HEK293 (cell line): Measurements from ENCODE around the gene ZNF579.

ENCODE experiments used
- MEIS1 ChIP-seq: sonication (generic); formaldehyde crosslinking; IDR thresholded peaks from 2 replicates; pipeline ENCODE4 v1.8.1; 2022; ENCODE audit warnings: missing genetic modification reagents, mild to moderate bottlenecking, borderline replicate concordance
- MYNN ChIP-seq: fragments of 450-650 bp; formaldehyde crosslinking; IDR thresholded peaks from 2 replicates; pipeline ENCODE4 v1.5.1; 2016; ENCODE audit warnings: missing biosample characterization, missing genetic modification characterization, borderline replicate concordance
- MZF1 ChIP-seq: fragments of 450-650 bp; formaldehyde crosslinking; IDR thresholded peaks from 2 replicates; pipeline ENCODE4 v1.5.1; 2017; ENCODE audit warnings: missing biosample characterization, missing genetic modification characterization, borderline replicate concordance
- OVOL3 ChIP-seq: fragments of 450-650 bp; formaldehyde crosslinking; IDR thresholded peaks from 2 replicates; pipeline ENCODE4 v1.5.1; 2016; ENCODE audit warnings: missing biosample characterization, missing genetic modification characterization
- TCF7L2 ChIP-seq: IDR thresholded peaks from 2 replicates; pipeline ENCODE4 v1.6.1; 2011; ENCODE audit warnings: low read depth, mild to moderate bottlenecking, inconsistent platforms, low read length, moderate library complexity, borderline replicate concordance
- ZNF157 ChIP-seq: fragments of 450-650 bp; formaldehyde crosslinking; IDR thresholded peaks from 2 replicates; pipeline ENCODE4 v1.5.1; 2016; ENCODE audit warnings: missing biosample characterization, missing genetic modification characterization
- ZNF23 ChIP-seq: fragments of 450-650 bp; formaldehyde crosslinking; IDR thresholded peaks from 2 replicates; pipeline ENCODE4 v1.5.1; 2016; ENCODE audit warnings: missing biosample characterization, missing genetic modification characterization, borderline replicate concordance
- ZNF292 ChIP-seq: fragments of 450-650 bp; formaldehyde crosslinking; IDR thresholded peaks from 2 replicates; pipeline ENCODE4 v1.5.1; 2016; ENCODE audit warnings: low read depth, missing biosample characterization, missing genetic modification characterization, borderline replicate concordance
- ZNF747 ChIP-seq: fragments of 450-650 bp; formaldehyde crosslinking; IDR thresholded peaks from 2 replicates; pipeline ENCODE4 v1.5.1; 2016; ENCODE audit warnings: missing biosample characterization, missing genetic modification characterization
- ZNF792 ChIP-seq: fragments of 450-650 bp; formaldehyde crosslinking; IDR thresholded peaks from 2 replicates; pipeline ENCODE4 v1.5.1; 2016; ENCODE audit warnings: missing biosample characterization, missing genetic modification characterization
- TF ChIP-seq, protein P1 (sequence below): fragments of 450-650 bp; formaldehyde crosslinking; IDR thresholded peaks from 2 replicates; pipeline ENCODE4 v1.5.1; 2016; ENCODE audit warnings: missing biosample characterization, missing genetic modification characterization
- TF ChIP-seq, protein P2 (sequence below): fragments of 450-650 bp; formaldehyde crosslinking; conservative IDR thresholded peaks from 2 replicates; pipeline ENCODE4 v1.5.1; 2016; ENCODE audit warnings: low read depth, missing biosample characterization, missing genetic modification characterization
- TF ChIP-seq, protein P3 (sequence below): fragments of 450-650 bp; formaldehyde crosslinking; IDR thresholded peaks from 2 replicates; pipeline ENCODE4 v1.5.1; 2016; ENCODE audit warnings: missing biosample characterization, missing genetic modification characterization

DNA sequence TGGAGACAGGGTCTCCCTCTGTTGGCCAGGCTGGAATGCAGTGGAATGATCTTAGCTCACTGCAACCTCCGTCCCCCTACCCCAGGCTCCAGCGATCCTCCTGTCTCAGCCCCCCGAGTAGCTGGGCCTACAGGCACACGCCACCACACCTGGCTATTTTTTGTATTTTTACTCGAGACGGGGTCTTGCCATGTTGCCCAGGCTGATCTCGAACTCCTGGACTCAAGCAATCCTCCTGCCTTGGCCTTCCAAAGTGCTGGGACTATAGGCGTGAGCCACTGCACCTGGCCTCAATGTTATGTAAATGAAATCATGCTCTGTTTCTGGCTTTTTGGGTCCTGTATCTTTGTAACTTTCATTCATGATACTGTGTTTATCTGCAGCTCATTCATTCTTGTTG lies 8.1 kb upstream of the ZNF579 start:
- TF ChIP-seq OVOL3 (tag by site-specific recombination) (no peak), ZNF23 (tag by site-specific recombination) (no peak), MEIS1 (CRISPR knock-in tag) (no peak), MYNN (tag by site-specific recombination) (no peak), ZNF792 (tag by site-specific recombination) (no peak), MZF1 (tag by site-specific recombination) (no peak), ZNF747 (tag by site-specific recombination) (no peak), ZNF292 (no peak), ZNF157 (tag by site-specific recombination) (no peak), TCF7L2 (no peak)
- TF ChIP-seq, protein P1, sequence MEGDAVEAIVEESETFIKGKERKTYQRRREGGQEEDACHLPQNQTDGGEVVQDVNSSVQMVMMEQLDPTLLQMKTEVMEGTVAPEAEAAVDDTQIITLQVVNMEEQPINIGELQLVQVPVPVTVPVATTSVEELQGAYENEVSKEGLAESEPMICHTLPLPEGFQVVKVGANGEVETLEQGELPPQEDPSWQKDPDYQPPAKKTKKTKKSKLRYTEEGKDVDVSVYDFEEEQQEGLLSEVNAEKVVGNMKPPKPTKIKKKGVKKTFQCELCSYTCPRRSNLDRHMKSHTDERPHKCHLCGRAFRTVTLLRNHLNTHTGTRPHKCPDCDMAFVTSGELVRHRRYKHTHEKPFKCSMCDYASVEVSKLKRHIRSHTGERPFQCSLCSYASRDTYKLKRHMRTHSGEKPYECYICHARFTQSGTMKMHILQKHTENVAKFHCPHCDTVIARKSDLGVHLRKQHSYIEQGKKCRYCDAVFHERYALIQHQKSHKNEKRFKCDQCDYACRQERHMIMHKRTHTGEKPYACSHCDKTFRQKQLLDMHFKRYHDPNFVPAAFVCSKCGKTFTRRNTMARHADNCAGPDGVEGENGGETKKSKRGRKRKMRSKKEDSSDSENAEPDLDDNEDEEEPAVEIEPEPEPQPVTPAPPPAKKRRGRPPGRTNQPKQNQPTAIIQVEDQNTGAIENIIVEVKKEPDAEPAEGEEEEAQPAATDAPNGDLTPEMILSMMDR (tag by site-specific recombination): no peak
- TF ChIP-seq, protein P2, sequence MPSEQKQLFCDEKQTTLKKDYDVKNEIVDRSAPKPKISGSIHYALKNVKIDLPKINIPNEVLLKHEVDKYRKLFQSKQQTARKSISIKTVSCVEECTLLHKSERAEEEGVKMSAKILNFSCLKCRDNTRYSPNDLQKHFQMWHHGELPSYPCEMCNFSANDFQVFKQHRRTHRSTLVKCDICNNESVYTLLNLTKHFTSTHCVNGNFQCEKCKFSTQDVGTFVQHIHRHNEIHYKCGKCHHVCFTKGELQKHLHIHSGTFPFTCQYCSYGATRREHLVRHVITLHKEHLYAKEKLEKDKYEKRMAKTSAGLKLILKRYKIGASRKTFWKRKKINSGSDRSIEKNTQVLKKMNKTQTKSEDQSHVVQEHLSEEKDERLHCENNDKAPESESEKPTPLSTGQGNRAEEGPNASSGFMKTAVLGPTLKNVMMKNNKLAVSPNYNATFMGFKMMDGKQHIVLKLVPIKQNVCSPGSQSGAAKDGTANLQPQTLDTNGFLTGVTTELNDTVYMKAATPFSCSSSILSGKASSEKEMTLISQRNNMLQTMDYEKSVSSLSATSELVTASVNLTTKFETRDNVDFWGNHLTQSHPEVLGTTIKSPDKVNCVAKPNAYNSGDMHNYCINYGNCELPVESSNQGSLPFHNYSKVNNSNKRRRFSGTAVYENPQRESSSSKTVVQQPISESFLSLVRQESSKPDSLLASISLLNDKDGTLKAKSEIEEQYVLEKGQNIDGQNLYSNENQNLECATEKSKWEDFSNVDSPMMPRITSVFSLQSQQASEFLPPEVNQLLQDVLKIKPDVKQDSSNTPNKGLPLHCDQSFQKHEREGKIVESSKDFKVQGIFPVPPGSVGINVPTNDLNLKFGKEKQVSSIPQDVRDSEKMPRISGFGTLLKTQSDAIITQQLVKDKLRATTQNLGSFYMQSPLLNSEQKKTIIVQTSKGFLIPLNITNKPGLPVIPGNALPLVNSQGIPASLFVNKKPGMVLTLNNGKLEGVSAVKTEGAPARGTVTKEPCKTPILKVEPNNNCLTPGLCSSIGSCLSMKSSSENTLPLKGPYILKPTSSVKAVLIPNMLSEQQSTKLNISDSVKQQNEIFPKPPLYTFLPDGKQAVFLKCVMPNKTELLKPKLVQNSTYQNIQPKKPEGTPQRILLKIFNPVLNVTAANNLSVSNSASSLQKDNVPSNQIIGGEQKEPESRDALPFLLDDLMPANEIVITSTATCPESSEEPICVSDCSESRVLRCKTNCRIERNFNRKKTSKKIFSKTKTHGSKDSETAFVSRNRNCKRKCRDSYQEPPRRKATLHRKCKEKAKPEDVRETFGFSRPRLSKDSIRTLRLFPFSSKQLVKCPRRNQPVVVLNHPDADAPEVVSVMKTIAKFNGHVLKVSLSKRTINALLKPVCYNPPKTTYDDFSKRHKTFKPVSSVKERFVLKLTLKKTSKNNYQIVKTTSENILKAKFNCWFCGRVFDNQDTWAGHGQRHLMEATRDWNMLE (tag by site-specific recombination): no peak
- TF ChIP-seq, protein P3, sequence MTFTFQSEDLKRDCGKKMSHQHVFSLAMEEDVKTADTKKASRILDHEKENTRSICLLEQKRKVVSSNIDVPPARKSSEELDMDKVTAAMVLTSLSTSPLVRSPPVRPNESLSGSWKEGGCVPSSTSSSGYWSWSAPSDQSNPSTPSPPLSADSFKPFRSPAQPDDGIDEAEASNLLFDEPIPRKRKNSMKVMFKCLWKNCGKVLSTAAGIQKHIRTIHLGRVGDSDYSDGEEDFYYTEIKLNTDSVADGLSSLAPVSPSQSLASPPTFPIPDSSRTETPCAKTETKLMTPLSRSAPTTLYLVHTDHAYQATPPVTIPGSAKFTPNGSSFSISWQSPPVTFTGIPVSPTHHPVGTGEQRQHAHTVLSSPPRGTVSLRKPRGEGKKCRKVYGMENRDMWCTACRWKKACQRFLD (tag by site-specific recombination): no peak
